Suprapubic skin (tissue), 4 donors: Measurements from ENCODE around the gene PSMD11. TPM values are rescaled to one million over a fixed set of nuclear protein-coding genes. Genes with fewer than 3 reads are reported as not detected.

Experiments used
- DNase-seq, 2 donors: peaks; one replicate each; pipeline ENCODE4 v3.0.0-alpha.2; 2019; ENCODE audit warnings: low spot score in 2 of 2
- H3K27ac ChIP-seq: fragments of 200-600 bp; sonication (generic); one replicate; pipeline ENCODE4 v1.5.1; 2019
- H3K27me3 ChIP-seq: fragments of 200-600 bp; sonication (generic); one replicate; pipeline ENCODE4 v1.5.1; 2019
- H3K36me3 ChIP-seq: fragments of 200-600 bp; sonication (generic); one replicate; pipeline ENCODE4 v1.5.1; 2019
- H3K4me1 ChIP-seq: fragments of 200-600 bp; sonication (generic); one replicate; pipeline ENCODE4 v1.5.1; 2019
- H3K4me3 ChIP-seq: fragments of 200-600 bp; sonication (generic); one replicate; pipeline ENCODE4 v1.5.1; 2019; ENCODE audit warnings: mild to moderate bottlenecking
- H3K9me3 ChIP-seq: fragments of 200-600 bp; sonication (generic); one replicate; pipeline ENCODE4 v1.5.1; 2019
- EP300 ChIP-seq: sonication (generic); formaldehyde crosslinking; IDR thresholded peaks from one replicate; pipeline ENCODE4 v1.6.1; 2017; ENCODE audit warnings: antibody characterized with exemption
- POLR2A ChIP-seq, 2 donors: fragments of 450-650 bp; IDR thresholded peaks; one replicate each; pipeline ENCODE4 v1.6.1; 2017; ENCODE audit warnings: antibody characterized with exemption in 2 of 2, mild to moderate bottlenecking in 2 of 2, moderate library complexity in 2 of 2
- POLR2AphosphoS5 ChIP-seq, 3 donors: sonication (generic); formaldehyde crosslinking; IDR thresholded peaks; one replicate each; pipeline ENCODE4 v1.6.1; 2017; ENCODE audit warnings: antibody characterized with exemption in 3 of 3
- WGBS: methylation state at CpG from one replicate; pipeline ENCODE4 v1.1.5; 2018; 5-methylcytosine and 5-hydroxymethylcytosine counted together
- total RNA-seq, 4 donors: library from RNA; depleted of rRNA; stranded (reverse); fragments of >200 nt; gene quantifications; one replicate each; pipeline ENCODE4 v1.1.0, GENCODE V29; 2016
- TF ChIP-seq, protein P1 (sequence below), 2 donors: fragments of 200-600 bp in 1 of 2; fragments of 450-650 bp in 1 of 2; sonication (generic) in 1 of 2; IDR thresholded peaks; one replicate each; pipeline ENCODE4 v1.5.1; 2016 to 2019; ENCODE audit warnings: antibody characterized with exemption in 2 of 2, mild to moderate bottlenecking in 1 of 2, moderate library complexity in 1 of 2

PSMD11 gene
- total RNA-seq, 4 donors from 2014 or later: 52.3 to 59.9 (median 57.7) TPM

DNA sequence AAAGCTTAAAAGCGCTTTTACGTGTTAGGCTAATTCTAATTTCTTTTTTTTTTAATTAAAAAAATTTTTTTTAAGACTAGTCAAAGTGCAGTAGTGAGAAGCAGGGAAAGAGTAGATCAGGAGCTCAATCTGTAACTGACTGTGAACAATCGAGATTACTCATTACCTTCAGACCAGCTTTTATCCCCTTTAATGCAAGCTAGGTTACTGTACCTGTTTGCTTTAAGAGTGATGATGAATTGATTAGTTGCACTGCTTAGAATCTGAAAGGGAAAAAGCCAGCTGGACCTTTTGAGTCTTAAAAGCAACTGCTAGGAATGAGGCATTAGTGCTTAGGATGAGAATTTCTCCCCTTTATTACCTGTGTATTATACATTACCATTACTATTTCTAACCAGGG, 19.0 kb downstream of the PSMD11 start:
- Histone ChIP-seq H3K27ac (no peak overlapping the region), H3K4me1 (no peaks in the 10 kb centered on the region), H3K9me3 (no peaks in the 10 kb centered on the region), H3K36me3 (peaks cover 87% of the 10 kb centered on the region), H3K4me3 (no peak overlapping the region), H3K27me3 (no peaks in the 10 kb centered on the region)
- 91% methylated on average over 3 of the region's 3 CpGs for WGBS
- DNase-seq: no peak
- TF ChIP-seq POLR2A (IDR thresholded peaks at IDR 0.05) (no peak), POLR2AphosphoS5 (IDR thresholded peaks at IDR 0.05) (no peak)

DNA sequence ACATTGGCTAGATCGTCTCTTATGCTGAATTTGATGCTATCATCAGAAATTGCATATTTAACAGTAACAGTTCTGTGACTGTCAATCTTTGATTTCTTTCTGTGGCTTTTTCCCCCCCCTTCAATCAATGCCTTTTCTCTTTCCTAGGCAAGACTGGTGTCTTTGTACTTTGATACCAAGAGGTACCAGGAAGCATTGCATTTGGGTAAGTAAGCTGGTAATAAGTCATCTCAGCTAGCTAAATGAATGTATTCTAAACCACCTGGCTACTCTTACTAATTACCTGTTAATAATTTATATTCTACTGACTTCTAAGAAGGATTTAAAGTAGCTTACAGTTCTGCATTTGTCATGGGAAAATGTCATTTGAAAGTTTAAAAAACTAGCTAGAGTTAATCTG, 20.1 kb downstream of the PSMD11 start:
- H3K4me3 ChIP-seq: no peak overlapping the region
- no peaks in the 10 kb centered on the region for H3K27me3 ChIP-seq
- TF ChIP-seq, protein P1, sequence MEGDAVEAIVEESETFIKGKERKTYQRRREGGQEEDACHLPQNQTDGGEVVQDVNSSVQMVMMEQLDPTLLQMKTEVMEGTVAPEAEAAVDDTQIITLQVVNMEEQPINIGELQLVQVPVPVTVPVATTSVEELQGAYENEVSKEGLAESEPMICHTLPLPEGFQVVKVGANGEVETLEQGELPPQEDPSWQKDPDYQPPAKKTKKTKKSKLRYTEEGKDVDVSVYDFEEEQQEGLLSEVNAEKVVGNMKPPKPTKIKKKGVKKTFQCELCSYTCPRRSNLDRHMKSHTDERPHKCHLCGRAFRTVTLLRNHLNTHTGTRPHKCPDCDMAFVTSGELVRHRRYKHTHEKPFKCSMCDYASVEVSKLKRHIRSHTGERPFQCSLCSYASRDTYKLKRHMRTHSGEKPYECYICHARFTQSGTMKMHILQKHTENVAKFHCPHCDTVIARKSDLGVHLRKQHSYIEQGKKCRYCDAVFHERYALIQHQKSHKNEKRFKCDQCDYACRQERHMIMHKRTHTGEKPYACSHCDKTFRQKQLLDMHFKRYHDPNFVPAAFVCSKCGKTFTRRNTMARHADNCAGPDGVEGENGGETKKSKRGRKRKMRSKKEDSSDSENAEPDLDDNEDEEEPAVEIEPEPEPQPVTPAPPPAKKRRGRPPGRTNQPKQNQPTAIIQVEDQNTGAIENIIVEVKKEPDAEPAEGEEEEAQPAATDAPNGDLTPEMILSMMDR (IDR thresholded peaks at IDR 0.05): no peak
- TF ChIP-seq POLR2A (IDR thresholded peaks at IDR 0.05): no peak
- no peak for TF ChIP-seq EP300
- no peak for TF ChIP-seq POLR2AphosphoS5 (IDR thresholded peaks at IDR 0.05)
- H3K36me3 ChIP-seq: peaks cover 86% of the 10 kb centered on the region
- 77% methylated on average over 1 of the region's 1 CpG for WGBS
- H3K4me1 ChIP-seq: no peaks in the 10 kb centered on the region
- no peaks in the 10 kb centered on the region for H3K9me3 ChIP-seq
- no peak overlapping the region for H3K27ac ChIP-seq
- DNase-seq: no peak

DNA sequence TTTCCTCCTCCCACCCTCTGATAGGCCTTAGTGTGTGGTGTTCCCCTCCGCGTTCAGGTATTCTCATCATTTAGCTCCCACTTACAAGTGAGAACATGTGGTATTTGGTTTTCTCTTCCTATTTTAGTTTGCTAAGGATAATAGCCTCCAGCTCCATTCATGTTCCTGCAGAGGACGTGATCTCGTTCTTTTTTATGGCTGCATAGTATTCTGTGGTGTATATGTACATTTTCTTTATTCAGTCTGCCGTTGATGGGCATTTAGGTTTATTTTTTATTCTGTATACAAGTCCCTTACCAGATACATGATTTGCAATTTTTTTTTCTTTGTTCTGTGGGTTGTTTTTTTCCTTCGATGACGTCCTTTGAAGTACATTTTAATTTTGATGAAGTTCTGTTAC, 23.6 kb downstream of the PSMD11 start:
- Histone ChIP-seq H3K4me3 (no peak overlapping the region), H3K4me1 (no peaks in the 10 kb centered on the region), H3K27me3 (no peaks in the 10 kb centered on the region), H3K36me3 (peaks cover 95% of the 10 kb centered on the region), H3K9me3 (no peaks in the 10 kb centered on the region), H3K27ac (no peak overlapping the region)
- 94% methylated on average over 7 of the region's 7 CpGs for WGBS
- TF ChIP-seq EP300: no peak
- no peak for TF ChIP-seq POLR2AphosphoS5 (IDR thresholded peaks at IDR 0.05)
- TF ChIP-seq, protein P1 (IDR thresholded peaks at IDR 0.05): no peak
- TF ChIP-seq POLR2A (IDR thresholded peaks at IDR 0.05): no peak
- DNase-seq: no peak

DNA sequence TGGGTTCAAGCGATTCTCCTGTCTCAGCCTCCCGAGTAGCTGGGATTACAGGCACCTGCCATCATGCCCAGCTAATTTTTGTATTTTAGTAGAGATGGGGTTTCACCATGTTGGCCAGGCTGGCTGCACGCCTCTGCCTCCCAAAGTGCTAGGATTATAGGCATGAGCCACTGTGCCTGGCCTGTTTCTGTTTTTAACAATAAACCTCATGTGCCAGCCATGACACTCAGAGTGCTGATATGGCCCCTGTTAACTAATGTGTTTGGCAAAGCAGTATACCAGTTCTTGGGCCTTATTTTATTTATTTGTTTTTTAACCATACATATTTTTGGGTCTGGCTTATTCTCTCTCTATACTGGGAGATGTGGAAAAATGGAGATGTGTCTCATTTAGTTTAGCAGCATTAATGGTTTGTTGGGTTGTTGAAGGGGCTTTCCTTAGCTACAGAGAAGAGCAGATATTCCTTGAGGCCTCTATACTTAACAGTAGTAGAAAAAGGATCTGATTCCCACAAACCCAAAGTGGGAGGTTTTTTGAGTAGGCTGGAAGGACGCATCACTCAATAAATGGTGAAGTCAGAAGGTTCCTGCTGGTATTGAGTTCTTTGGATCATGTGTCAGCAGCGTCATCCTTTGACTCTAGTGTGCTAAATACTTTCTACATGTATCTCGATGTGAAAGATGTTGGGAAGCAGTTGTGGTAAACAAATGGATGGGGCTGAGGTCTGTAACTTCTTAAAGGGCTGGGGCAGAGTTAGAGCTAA, 26.3 kb downstream of the PSMD11 start:
- TF ChIP-seq POLR2A (IDR thresholded peaks at IDR 0.05) (no peak), EP300 (no peak), POLR2AphosphoS5 (IDR thresholded peaks at IDR 0.05) (no peak)
- TF ChIP-seq, protein P1 (IDR thresholded peaks at IDR 0.05): no peak
- 95% methylated on average over 6 of the region's 6 CpGs for WGBS
- Histone ChIP-seq H3K4me1 (no peaks in the 10 kb centered on the region), H3K27ac (no peak overlapping the region), H3K4me3 (no peak overlapping the region), H3K36me3 (peaks cover 95% of the 10 kb centered on the region), H3K9me3 (no peaks in the 10 kb centered on the region), H3K27me3 (no peaks in the 10 kb centered on the region)
- no peak for DNase-seq

DNA sequence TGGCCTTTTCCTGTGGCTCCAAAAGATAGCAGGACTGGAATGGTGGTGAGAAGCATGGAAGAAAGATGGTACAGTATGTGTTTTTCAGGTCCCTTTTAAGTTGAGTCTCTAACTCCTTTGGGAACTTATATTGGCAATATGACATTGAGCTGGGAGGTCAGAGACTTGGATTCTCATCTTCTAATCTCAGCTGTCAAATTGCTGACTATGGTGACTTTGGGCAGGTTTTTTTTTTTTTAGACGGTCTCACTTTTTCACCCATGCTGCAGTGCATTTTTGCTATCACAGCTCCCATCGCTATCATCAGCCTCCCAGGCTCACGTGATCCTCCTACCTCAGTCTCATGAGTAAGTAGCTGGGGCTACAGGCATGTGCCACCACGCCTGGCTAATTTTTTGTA, 27.3 kb downstream of the PSMD11 start:
- Histone ChIP-seq H3K4me3 (no peak overlapping the region), H3K9me3 (no peaks in the 10 kb centered on the region), H3K27ac (no peak overlapping the region), H3K27me3 (no peaks in the 10 kb centered on the region), H3K36me3 (peaks cover 96% of the 10 kb centered on the region), H3K4me1 (no peaks in the 10 kb centered on the region)
- 94% methylated on average over 4 of the region's 4 CpGs for WGBS
- no peak for DNase-seq
- TF ChIP-seq, protein P1 (IDR thresholded peaks at IDR 0.05): no peak
- TF ChIP-seq POLR2A (IDR thresholded peaks at IDR 0.05) (no peak), EP300 (no peak), POLR2AphosphoS5 (IDR thresholded peaks at IDR 0.05) (no peak)
